D721Med (cell line): ENCODE data around the gene PTPN14.

Source experiments
- DNase-seq: peaks from one replicate; pipeline ENCODE4 v3.0.0; 2011; ENCODE audit warnings: low spot score; ENCODE audit not compliant: insufficient read length
- FAIRE-seq: peaks from 2 replicates; lab custom pipeline; 2011; peaks lifted over from hg19 to GRCh38; lab: Jason Lieb, UNC
- TF ChIP-seq, protein P1 (sequence below): IDR thresholded peaks from 2 replicates; pipeline ENCODE4 v1.5.1; 2012; ENCODE audit warnings: mild to moderate bottlenecking, control low read depth; ENCODE audit not compliant: insufficient read depth; ENCODE audit errors: missing control alignments

PTPN14 gene

DNA sequence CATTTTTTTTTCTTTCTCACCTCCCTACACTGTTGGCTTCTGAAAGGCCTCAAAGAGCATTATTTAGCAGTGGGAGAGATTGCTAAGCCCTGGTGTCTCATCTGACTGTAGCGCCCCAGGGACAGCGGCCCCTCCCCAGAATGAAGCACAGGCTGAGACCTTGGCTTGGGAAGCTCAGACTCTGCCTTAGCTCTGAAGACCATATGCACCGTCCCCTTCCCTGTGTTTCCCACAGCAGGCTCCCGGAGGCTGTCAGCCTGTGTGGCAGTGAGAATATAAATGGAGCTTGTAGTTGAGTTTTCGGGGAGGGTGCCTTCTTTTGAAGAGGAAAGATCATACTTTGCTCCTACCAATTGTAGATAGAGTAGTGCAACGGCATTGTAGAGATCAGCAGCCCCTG, 245.1 kb downstream of the PTPN14 start:
- FAIRE-seq = no peak

DNA sequence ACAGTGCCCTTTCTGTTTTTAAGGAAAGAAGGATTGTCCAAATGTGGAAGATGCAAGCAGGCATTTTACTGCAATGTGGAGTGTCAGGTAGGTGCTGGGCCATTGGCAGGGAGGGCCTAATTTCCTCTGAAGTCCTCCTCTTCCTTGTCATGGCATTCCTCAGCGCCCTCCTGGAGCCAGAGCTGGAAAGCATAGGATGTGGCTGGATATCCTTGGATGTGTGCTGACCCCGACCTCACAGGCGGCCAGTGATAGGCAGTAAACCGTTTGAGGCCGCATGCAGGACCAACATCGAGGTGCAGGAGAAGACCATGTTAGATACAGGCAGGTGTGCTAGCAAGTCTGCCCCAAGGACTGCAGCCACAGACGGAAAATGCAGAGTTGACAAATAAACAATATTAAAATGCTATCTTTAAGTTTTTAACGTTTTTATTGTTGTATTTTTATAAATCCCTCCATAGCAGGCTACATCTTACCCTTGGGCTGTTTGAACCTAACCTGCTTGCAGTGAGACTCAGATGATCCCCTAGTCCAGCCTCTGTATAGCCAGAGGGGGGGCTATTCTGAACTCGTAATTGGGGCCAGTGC, 246.1 kb downstream of the PTPN14 start:
- DNase-seq (no peak), FAIRE-seq (no peak)
- TF ChIP-seq, protein P1, sequence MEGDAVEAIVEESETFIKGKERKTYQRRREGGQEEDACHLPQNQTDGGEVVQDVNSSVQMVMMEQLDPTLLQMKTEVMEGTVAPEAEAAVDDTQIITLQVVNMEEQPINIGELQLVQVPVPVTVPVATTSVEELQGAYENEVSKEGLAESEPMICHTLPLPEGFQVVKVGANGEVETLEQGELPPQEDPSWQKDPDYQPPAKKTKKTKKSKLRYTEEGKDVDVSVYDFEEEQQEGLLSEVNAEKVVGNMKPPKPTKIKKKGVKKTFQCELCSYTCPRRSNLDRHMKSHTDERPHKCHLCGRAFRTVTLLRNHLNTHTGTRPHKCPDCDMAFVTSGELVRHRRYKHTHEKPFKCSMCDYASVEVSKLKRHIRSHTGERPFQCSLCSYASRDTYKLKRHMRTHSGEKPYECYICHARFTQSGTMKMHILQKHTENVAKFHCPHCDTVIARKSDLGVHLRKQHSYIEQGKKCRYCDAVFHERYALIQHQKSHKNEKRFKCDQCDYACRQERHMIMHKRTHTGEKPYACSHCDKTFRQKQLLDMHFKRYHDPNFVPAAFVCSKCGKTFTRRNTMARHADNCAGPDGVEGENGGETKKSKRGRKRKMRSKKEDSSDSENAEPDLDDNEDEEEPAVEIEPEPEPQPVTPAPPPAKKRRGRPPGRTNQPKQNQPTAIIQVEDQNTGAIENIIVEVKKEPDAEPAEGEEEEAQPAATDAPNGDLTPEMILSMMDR = no peak

More for the DNA sequence above, 245.1 kb downstream of the PTPN14 start:
- no peak for DNase-seq
- TF ChIP-seq, protein P1 = no peak

DNA sequence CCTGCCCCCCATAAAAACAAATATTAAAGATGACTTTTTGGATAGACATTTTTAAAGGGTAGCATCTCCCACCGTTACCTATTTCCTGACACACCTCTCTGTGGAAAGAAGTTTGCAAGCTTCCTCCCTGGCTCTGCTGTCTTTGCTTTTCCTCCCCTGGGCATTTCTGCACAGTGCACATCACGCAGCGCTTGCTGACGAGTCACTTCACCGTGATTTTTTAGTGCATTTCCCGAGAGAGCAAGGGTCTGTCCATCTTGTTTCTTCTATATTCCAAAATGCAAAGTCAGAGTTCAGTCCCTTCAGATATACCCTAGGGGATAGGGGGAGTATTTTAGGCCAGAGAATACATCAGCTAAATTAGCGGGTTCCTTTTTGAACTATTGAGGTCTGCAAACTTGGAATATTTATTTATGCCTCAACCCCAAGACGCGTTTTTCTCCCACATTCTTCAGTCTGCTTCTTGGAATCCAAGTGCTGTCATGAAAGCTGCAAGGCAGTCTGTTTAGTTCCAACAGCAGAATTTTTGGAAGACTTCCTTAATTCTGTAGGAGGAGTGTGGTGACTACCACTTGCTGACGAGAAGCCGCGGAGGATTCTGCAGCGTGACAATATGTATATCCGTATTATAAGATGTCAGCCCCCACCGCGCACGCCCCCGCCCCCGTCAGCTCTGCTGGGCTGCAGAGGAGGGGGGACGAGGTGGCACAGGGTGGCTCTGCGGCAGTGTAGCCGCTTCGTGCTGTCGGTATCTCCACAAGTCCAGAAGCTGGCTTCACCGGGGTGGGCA, 248.1 kb downstream of the PTPN14 start:
- TF ChIP-seq, protein P1 = no peak
- FAIRE-seq = no peak
- DNase-seq = no peak

GRCh38 chr1:214301526-214301925, 249.9 kb downstream of the PTPN14 start:
- no peak for DNase-seq
- TF ChIP-seq, protein P1 = no peak
- no peak for FAIRE-seq

DNA sequence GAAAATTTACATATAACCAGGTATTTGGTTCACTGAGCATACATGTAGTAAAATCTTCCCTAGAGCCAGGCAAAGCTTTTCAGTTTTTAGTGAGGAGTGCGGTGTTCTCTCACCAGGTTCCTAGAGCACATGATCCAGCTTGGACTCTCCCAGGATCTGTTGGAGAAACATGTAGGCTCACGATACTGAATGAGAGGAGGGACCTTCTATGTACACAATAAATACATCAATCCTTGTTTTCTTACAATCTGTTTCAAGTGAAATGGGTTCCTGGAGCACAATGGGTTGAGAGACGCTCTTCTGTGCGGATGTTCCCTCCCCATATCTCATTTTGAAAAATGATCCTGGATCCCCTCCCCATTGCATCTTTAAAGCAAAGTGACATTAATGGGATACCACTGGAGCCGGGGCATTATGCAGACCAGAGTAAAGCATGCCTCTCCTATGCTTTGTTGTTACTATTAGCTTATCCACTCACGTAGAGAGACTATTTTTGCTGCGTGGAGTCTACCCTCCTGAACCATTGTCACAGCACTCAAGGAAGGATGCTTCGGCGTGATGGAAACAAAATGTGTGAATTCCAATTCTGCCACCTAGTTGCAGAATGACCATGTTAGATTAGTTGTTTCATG, 251.1 kb downstream of the PTPN14 start:
- no peak for DNase-seq

More for the DNA sequence above, 251.1 kb downstream of the PTPN14 start:
- FAIRE-seq = no peak
- TF ChIP-seq, protein P1 = no peak
